Endothelial cell of hepatic sinusoid (primary cell): ENCODE measurements around the gene DNAH11.
"Not testable (repeated sequence)": the region's sequence is repeated elsewhere in the genome, so short reads cannot be mapped to it uniquely, and the experiment has no call there.

ENCODE experiments used
- in situ Hi-C: cut with HindIII; loops from 2 replicates; pipeline ENCODE4 v1.10.0; 2017; ENCODE audit warnings: low sequenced_read_pairs

Gene DNAH11, protein sequence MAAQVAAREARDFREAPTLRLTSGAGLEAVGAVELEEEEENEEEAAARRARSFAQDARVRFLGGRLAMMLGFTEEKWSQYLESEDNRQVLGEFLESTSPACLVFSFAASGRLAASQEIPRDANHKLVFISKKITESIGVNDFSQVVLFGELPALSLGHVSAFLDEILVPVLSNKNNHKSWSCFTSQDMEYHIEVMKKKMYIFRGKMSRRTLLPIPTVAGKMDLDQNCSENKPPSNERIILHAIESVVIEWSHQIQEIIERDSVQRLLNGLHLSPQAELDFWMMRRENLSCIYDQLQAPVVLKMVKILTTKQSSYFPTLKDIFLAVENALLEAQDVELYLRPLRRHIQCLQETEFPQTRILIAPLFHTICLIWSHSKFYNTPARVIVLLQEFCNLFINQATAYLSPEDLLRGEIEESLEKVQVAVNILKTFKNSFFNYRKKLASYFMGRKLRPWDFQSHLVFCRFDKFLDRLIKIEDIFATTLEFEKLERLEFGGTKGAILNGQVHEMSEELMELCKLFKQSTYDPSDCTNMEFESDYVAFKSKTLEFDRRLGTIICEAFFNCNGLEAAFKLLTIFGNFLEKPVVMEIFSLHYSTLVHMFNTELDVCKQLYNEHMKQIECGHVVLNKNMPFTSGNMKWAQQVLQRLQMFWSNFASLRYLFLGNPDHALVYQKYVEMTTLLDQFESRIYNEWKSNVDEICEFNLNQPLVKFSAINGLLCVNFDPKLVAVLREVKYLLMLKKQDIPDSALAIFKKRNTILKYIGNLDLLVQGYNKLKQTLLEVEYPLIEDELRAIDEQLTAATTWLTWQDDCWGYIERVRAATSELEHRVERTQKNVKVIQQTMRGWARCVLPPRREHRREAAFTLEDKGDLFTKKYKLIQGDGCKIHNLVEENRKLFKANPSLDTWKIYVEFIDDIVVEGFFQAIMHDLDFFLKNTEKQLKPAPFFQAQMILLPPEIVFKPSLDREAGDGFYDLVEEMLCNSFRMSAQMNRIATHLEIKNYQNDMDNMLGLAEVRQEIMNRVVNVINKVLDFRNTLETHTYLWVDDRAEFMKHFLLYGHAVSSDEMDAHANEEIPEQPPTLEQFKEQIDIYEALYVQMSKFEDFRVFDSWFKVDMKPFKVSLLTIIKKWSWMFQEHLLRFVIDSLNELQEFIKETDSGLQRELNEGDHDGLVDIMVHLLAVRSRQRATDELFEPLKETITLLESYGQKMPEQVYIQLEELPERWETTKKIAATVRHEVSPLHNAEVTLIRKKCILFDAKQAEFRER (N-terminal part only)

GRCh38 chr7:21542891-21543527 is at the start of gene DNAH11:
Gene DNAH11, plus strand, starts transcription at chr7:21543039. Its CDS starts 207 bp downstream, at chr7:21543246.
- in situ Hi-C loops: no loop called here

DNA sequence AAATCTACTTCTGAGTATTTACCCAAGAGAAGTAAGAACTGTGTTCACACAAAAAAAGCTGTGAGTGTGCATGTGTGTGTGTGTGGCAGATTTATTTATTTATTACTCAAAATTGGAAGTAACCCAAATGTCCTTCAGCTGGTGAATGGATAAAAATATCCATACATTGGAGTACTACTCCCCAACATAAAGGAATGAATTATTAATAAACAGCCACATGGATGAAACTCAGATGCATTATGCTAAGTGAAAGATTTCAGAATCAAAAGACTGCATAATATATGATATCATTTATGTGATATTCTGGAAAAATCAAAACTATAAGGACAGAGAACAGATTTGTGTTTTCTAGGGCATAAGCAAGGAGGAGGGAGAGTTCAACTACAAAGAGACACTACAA is 47.1 kb upstream of the DNAH11 start:
- in situ Hi-C loops: no loop called here

DNA sequence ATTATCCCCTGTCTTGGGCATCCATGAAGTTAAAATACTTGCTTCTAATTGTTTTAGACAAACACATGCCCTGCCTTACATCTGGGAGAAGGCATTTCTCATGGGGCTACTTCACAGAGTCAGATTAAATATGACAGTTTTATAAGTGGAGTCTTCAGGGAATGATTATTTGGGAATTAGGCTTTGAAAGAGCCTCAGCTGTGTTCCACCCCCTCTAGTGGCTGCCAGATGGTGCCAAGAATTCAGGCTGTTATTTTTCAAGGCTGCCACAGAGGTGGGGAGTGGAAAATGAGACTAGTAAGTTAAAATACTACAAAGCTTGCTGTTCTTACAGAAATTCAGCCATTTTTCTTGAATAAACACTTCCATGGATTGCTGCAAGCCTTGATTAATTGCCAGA is 45.8 kb upstream of the DNAH11 start:
- in situ Hi-C loops: no loop called here

DNA sequence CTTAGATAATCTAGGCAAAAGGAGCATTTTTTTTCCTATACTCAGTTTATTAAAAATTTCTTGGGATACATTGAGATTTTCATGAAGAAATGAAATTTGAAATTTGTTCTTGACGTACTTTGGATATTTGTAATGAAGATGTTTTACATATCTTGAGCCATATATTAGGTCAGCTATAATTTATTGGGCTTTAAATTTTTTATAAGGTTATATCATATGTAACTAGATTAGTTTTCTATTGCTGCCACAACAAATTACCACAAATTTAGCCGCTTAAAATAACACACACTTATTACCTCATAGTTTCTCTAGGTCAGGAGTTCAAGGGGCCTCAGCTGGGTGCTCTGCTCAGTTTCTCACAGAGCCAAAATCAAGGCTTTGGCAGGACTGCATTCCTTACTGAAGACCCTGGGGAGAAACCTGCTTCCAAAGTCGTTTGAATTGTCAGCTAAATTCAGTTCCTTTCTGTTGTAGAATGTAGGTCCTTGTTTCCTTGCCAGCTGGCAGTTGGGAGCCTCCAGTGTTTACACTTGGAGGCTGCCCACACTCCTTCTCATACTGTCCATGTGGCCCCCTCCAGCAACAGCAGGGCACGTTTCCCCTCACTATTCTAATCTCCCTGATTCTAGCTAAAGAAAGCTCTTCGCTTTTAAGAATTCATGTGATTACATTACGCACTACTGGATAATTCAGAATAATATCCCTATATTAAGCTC is 42.6 kb upstream of the DNAH11 start:
- in situ Hi-C loops: no loop called here

DNA sequence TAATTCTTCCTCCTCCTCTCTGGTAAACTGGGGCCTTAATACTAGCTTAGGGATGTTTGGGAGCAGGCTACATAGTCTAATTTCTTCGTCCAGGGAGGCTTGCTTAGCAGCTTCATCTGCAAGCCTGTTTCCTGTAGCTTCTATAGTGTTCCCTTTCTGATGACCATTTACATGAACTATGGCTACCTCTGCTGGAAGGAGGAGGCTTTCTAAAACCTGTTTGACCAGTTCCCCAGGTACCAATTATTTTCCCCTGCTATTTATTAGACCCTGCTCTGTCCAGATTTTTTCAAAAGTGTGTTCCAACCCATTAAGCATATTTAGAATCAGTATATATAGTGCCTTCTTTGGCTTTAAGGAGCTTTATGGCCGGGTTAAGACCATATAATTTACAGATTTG is 38.8 kb upstream of the DNAH11 start:
- in situ Hi-C loops: no loop called here

DNA sequence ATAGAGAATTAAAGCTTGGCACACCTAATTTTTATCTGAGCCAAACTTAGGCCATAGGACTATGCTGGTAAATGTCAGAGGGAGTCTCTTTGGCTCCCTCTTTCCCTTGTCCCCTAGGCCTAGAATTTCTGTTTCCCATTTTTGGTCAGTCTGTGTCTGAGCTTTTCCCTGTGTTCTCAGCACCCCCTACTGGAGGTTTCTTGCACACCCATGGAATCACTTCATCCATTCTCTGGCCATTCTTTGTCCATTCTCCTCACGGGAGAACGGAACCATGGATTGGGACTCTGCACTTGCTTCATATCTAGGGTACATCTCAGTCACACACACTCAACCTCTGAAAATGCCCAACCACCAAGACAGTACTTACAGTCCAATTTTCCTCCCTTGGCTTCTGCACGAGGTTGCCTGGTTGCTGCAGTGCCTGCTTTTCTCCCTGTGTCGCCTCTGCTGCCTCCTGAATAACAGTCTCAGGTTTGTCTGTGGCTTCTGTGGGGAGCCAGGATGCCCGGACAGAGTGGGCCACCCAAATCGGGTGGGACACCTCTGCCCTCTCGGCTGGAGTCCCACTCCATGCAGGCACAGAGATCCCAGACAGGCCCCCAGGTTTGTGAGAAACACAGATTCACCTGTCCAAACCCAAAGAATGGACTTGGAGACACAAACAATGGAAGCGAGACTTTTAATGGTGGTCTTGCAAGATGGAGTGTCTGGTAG is 35.1 kb upstream of the DNAH11 start:
- in situ Hi-C loops: no loop called here

DNA sequence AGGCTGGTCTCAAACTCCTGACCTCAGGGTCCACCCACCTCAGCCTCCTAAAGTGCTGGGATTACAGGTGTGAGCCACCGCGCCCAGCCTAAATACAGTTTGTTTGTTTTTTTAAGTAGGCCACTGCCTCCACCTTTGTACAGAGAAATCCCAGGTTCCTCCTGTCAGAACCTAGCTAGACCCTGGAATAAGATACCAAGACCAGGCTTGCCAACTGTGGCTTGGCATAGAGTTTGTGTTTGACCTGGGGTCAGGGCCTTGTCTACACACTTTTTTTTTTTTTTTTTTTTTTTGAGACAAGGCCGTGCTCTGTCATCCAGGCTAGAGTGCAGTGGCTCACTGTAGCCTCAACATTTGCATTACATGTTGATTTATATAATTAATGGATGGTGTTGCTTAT is 34.3 kb upstream of the DNAH11 start:
- in situ Hi-C loops: no loop called here

DNA sequence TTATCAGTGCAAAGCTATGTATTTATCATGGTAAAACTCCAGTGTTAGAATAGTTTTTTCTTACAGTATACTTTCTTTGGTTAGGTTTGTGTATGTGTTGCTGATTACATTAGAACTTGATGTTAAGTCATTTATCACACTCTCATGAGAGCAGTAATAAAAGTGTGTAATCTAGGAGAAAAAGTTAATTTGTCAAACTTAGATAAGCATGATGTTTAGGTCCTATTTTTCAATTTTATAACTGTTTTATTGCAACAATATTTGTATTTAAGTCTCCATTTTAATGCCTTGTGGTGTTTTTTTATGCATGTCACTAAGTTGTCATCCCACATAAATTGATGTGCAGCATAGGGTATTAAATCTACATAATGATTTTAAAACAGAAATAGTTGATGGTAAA is 28.8 kb upstream of the DNAH11 start:
- in situ Hi-C loops: no loop called here

GRCh38 chr7:21524680-21525079 is 18.2 kb upstream of the DNAH11 start:
- in situ Hi-C loops: no loop called here

DNA sequence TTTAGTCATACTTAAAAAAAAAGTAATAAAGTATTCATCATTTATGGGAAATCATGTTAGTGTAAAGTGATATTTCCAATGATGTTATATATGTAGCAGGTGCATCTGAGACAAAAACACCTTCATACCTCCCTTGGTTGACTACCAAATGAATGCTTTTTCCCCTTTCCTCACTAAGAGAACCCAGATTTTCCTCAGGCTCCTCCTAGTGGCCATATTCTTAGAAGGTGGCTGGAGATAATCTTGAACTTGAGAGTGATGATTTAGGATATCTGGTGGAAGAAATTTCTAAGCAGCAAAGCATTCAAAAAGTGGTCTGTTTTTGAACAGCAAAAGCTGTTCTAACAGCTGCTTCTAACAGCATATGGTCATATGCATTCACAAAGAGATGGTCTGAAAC is 16.8 kb upstream of the DNAH11 start:
- in situ Hi-C loops: no loop called here

- in situ Hi-C loops: no loop called here
Measured at GRCh38 chr7:21526448-21526847, 16.4 kb upstream of the DNAH11 start.

GRCh38 chr7:21532485-21532884 is 10.4 kb upstream of the DNAH11 start:
- in situ Hi-C loops: not testable (repeated sequence)

- in situ Hi-C loops: not testable (repeated sequence)
Measured at GRCh38 chr7:21533646-21534045, 9.2 kb upstream of the DNAH11 start.

- in situ Hi-C loops: not testable (repeated sequence)
Measured at GRCh38 chr7:21536445-21537118, 6.3 kb upstream of the DNAH11 start.

DNA sequence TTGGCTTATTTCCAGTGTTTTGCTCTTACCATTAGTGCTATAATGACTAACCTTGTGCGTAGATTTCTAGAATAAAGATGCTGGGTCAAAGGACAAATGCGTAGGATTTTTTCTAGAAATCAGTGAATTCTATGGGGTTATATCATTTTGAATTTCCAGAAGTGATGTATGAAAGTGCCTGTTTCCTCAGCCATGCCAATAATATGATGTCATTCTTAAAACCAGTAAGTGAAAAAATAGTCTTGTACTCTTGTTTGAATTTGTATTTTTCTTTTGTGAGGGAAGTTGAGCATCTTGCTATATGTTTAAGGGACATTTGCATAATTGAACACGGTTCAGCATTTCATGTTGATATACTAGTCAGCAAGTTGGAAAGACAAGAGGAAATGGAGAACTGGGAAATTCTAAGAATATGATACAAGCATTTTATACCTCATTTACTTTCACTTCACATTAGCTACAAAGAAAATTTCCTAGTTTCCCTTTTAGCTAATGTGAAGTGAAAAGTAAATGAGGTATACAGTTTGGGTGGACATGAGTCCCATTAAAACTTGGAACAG is 3.8 kb upstream of the DNAH11 start:
- in situ Hi-C loops: no loop called here

DNA sequence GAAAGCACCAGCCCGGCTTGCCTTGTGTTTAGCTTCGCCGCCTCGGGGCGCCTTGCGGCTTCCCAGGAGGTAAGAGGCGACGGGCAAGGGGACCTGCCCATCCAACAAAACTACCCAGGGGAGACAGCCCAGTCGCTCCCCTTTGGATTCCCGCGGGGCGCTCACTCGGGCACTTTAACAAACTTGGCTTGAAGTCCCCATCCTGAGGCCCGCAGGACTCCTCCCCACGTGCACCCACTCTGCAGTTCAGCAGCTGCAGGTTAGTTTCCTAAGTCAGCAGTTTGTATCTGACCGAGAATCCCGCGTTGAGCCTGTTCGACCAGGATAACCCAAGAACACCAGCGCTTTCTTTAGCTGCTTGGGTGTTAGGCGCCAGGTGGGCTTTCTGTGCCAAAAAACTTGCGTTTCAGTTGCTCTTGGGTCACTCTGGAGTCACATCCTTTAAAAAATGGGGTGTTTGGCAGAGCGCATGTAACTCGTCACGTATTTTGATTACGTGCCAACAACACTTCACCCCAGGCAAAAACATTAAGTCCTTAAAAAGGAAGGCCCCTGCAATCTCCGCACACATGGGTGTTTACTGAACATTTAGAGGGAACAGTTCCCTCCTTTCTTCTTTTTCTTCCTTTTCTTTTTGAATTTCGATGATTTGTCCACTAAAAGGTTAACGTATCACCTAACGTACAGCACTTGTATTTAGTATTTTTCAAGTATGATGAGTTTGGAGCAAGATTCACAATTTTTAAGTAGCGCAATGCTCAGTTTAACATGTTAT is 876 bp downstream of the DNAH11 start:
- in situ Hi-C loops: no loop called here

GRCh38 chr7:21544303-21544656 is 1.4 kb downstream of the DNAH11 start:
- in situ Hi-C loops: no loop called here

DNA sequence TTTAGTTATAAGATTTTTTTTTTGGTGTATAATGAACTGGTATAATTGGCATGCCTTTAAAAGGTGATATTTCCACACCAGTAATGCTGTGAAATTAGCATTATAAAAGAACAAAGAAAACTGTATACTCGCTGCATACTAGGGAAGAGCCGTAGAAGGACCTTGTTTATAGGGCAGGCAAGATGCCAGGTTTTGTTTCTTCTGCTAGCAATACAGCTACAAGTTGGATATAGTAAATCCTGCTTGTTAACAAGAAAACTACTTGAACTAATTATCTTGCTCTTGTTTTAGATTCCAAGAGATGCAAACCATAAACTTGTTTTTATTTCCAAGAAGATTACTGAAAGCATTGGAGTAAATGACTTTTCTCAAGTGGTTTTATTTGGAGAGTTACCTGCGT is 1.9 kb downstream of the DNAH11 start:
- in situ Hi-C loops: no loop called here
